HepG2 (cell line): ENCODE data around the gene ZNRF3. TPM values are rescaled to one million over a fixed set of nuclear protein-coding genes. Genes with fewer than 3 reads are reported as not detected.

Source experiments
- ATAC-seq: fragments of 200-7000 bp; cut with Tn5 transposase; 3 replicates; pipeline ENCODE4 v1.9.1; 2020; ENCODE audit warnings: mild to moderate bottlenecking, moderate library complexity
- BruUV-seq: library from RNA; stranded (reverse); fragments of 400-500 nt; replicated peaks from 2 replicates; lab custom pipeline; 2021; lab: Mats Ljungman, UMichigan
- CTCF ChIA-PET: fragments of 300-600 bp; formaldehyde crosslinking; extraction: SDS; loops from one replicate; lab custom pipeline; 2021; ENCODE audit warnings: low total read pairs, inconsistent platforms, low intra/inter-chr PET ratio; lab: Yijun Ruan, JAX
- POLR2A ChIA-PET: fragments of 350-600 bp; sonication (Branson Sonifier 250); formaldehyde crosslinking; loops from one replicate; lab custom pipeline; 2020; ENCODE audit warnings: antibody characterized with exemption, inconsistent platforms; lab: Yijun Ruan, JAX
- DNase-seq: peaks from one replicate; pipeline ENCODE4 v3.0.0-alpha.2; 2015; ENCODE audit warnings: low spot score
- FAIRE-seq: peaks from 3 replicates; lab custom pipeline; 2011; peaks lifted over from hg19 to GRCh38; lab: Jason Lieb, UNC
- H2AFZ ChIP-seq: one replicate; pipeline ENCODE4 v1.6.1; 2011; ENCODE audit warnings: low read length, inconsistent platforms
- H3K27ac ChIP-seq: fragments of 300-600 bp; 3 replicates; pipeline ENCODE4 v1.8.0; 2011; ENCODE audit warnings: mixed run types, mild to moderate bottlenecking, mixed read lengths, low read length, inconsistent platforms; ENCODE audit not compliant: insufficient read depth; ENCODE audit errors: extremely low read length
- H3K27me3 ChIP-seq, 2 experiments: fragments of 200-600 bp in 1 of 2; 2 replicates in 1 of 2; 3 replicates in 1 of 2; pipeline versions ENCODE4 v1.6.0 to v1.8.0; 2011; ENCODE audit warnings: low read length in 2 of 2, mild to moderate bottlenecking in 2 of 2, moderate library complexity in 2 of 2, inconsistent platforms in 1 of 2; ENCODE audit not compliant: insufficient read depth in 2 of 2, control insufficient read depth in 1 of 2
- H3K36me3 ChIP-seq, 2 experiments: fragments of 200-600 bp in 1 of 2; replicated peaks in 1 of 2; 2 replicates in 1 of 2; 3 replicates in 1 of 2; pipeline versions ENCODE4 v1.5.1 to v1.8.0; 2011; ENCODE audit warnings: low read length in 2 of 2, inconsistent platforms in 1 of 2; ENCODE audit not compliant: insufficient read depth in 2 of 2, control insufficient read depth in 1 of 2
- H3K4me1 ChIP-seq: 2 replicates; pipeline ENCODE4 v1.5.1; 2012; ENCODE audit warnings: low read length, inconsistent platforms; ENCODE audit not compliant: insufficient read depth
- H3K4me2 ChIP-seq: 2 replicates; pipeline ENCODE4 v1.6.0; 2011; ENCODE audit warnings: low read depth, low read length, inconsistent platforms
- H3K4me3 ChIP-seq, 3 experiments: fragments of 200-600 bp in 1 of 3; sonication (generic), shearing (Covaris generic) in 1 of 3; replicated peaks in 1 of 3; 2 replicates each; pipeline ENCODE4 v1.5.1; 2011 to 2016; ENCODE audit warnings: low read length in 3 of 3, inconsistent platforms in 2 of 3, low read depth in 2 of 3, mild to moderate bottlenecking in 2 of 3, control low read depth in 1 of 3, mixed read lengths in 1 of 3; ENCODE audit not compliant: insufficient read depth in 1 of 3
- H3K79me2 ChIP-seq: one replicate; pipeline ENCODE4 v1.6.1; 2011; ENCODE audit warnings: low read length, inconsistent platforms; ENCODE audit not compliant: insufficient read depth
- H3K9ac ChIP-seq: 2 replicates; pipeline ENCODE4 v1.6.0; 2011; ENCODE audit warnings: mild to moderate bottlenecking, low read depth, low read length, inconsistent platforms; ENCODE audit not compliant: insufficient read depth
- H3K9me3 ChIP-seq: 2 replicates; pipeline ENCODE4 v1.5.1; 2012; ENCODE audit warnings: mild to moderate bottlenecking, low read length
- H4K20me1 ChIP-seq: 2 replicates; pipeline ENCODE4 v1.6.0; 2011; ENCODE audit warnings: inconsistent platforms, mild to moderate bottlenecking, low read length, moderate library complexity; ENCODE audit not compliant: insufficient read depth
- ASH2L ChIP-seq: fragments of 300-600, 200-600 bp; sonication (generic); IDR thresholded peaks from 2 replicates; pipeline ENCODE4 v1.7.0; 2017; ENCODE audit warnings: low read depth, mild to moderate bottlenecking, moderate library complexity, mixed read lengths, low read length; ENCODE audit not compliant: insufficient read length
- ATM ChIP-seq: fragments of 450-650 bp; IDR thresholded peaks from 2 replicates; pipeline ENCODE4 v1.7.1; 2017; ENCODE audit warnings: mild to moderate bottlenecking, borderline replicate concordance
- CREB1 ChIP-seq, 2 experiments: fragments of 450-650 bp in 1 of 2; IDR thresholded peaks; 2 replicates each; pipeline ENCODE4 v1.6.1; 2016 to 2017; ENCODE audit warnings: control low read depth in 1 of 2, mild to moderate bottlenecking in 1 of 2, missing compliant biosample characterization in 1 of 2, missing genetic modification characterization in 1 of 2
- LCORL ChIP-seq, 2 experiments: fragments of 450-650 bp in 1 of 2; sonication (generic) in 1 of 2; formaldehyde crosslinking in 1 of 2; IDR thresholded peaks; 2 replicates each; pipeline versions ENCODE4 v1.5.0 to v1.6.1; 2017 to 2020; ENCODE audit warnings: antibody characterized with exemption in 1 of 2, missing genetic modification reagents in 1 of 2
- MIXL1 ChIP-seq: IDR thresholded peaks from 2 replicates; pipeline ENCODE4 v1.6.1; 2016
- NCOR1 ChIP-seq: fragments of 200-600 bp; sonication (generic); IDR thresholded peaks from 2 replicates; pipeline ENCODE4 v1.7.0; 2017; ENCODE audit warnings: antibody characterized with exemption, low read length, borderline replicate concordance
- NKX3-1 ChIP-seq: sonication (generic); formaldehyde crosslinking; IDR thresholded peaks from 2 replicates; pipeline ENCODE4 v1.5.0; 2020; ENCODE audit warnings: missing genetic modification reagents
- NR1H2 ChIP-seq: sonication (generic); formaldehyde crosslinking; IDR thresholded peaks from 2 replicates; pipeline ENCODE4 v1.8.1; 2022; ENCODE audit warnings: low read depth, missing genetic modification reagents, borderline replicate concordance
- RFX1 ChIP-seq: fragments of 450-650 bp; IDR thresholded peaks from 2 replicates; pipeline ENCODE4 v1.6.1; 2017
- RXRA ChIP-seq: sonication (generic); formaldehyde crosslinking; IDR thresholded peaks from 2 replicates; pipeline ENCODE4 v1.5.1; 2020; ENCODE audit warnings: missing genetic modification reagents
- SCMH1 ChIP-seq: sonication (generic); formaldehyde crosslinking; IDR thresholded peaks from 2 replicates; pipeline ENCODE4 v1.9.0; 2021; ENCODE audit warnings: missing genetic modification reagents, mild to moderate bottlenecking, borderline replicate concordance
- SMC3 ChIP-seq: IDR thresholded peaks from 2 replicates; pipeline ENCODE4 v1.6.1; 2011; ENCODE audit warnings: low read length, improper control_type of control experiment
- WIZ ChIP-seq: sonication (generic); formaldehyde crosslinking; IDR thresholded peaks from 2 replicates; pipeline ENCODE4 v1.5.1; 2020; ENCODE audit warnings: mild to moderate bottlenecking, missing genetic modification reagents
- ZNF256 ChIP-seq: sonication (generic); formaldehyde crosslinking; conservative IDR thresholded peaks from 2 replicates; pipeline ENCODE4 v1.4.0; 2020; ENCODE audit warnings: missing genetic modification reagents
- ZNF3 ChIP-seq: IDR thresholded peaks from 2 replicates; pipeline ENCODE4 v1.7.0; 2017; ENCODE audit warnings: inconsistent platforms
- ZNF33B ChIP-seq: sonication (generic); formaldehyde crosslinking; IDR thresholded peaks from 2 replicates; pipeline ENCODE4 v1.5.1; 2020; ENCODE audit warnings: mild to moderate bottlenecking, missing genetic modification reagents
- ZNF607 ChIP-seq: sonication (generic); formaldehyde crosslinking; IDR thresholded peaks from 2 replicates; pipeline ENCODE4 v1.5.1; 2020; ENCODE audit warnings: missing genetic modification reagents, mild to moderate bottlenecking, borderline replicate concordance
- ZNF616 ChIP-seq: sonication (generic); formaldehyde crosslinking; IDR thresholded peaks from 2 replicates; pipeline ENCODE4 v1.5.0; 2020; ENCODE audit warnings: low read depth, mild to moderate bottlenecking, missing genetic modification reagents
- ZNF746 ChIP-seq: sonication (generic); formaldehyde crosslinking; IDR thresholded peaks from 2 replicates; pipeline ENCODE4 v1.8.0; 2022; ENCODE audit warnings: mild to moderate bottlenecking, missing genetic modification reagents
- ZNF788 ChIP-seq: sonication (generic); formaldehyde crosslinking; IDR thresholded peaks from 2 replicates; pipeline ENCODE4 v1.5.0; 2020; ENCODE audit warnings: mild to moderate bottlenecking, missing genetic modification reagents, borderline replicate concordance
- ZSCAN31 ChIP-seq: sonication (generic); formaldehyde crosslinking; IDR thresholded peaks from 2 replicates; pipeline ENCODE4 v1.5.0; 2020; ENCODE audit warnings: low read depth, mild to moderate bottlenecking, missing genetic modification reagents
- WGBS: methylation state at CpG from one replicate; pipeline ENCODE4 v1.1.6; 2017; ENCODE audit warnings: low lambda C conversion rate; 5-methylcytosine and 5-hydroxymethylcytosine counted together
- in situ Hi-C: cut with HindIII; loops from 2 replicates; pipeline ENCODE4 v1.10.0; 2017; ENCODE audit warnings: low pct_unique_long_range_greater_than_20kb; ENCODE audit not compliant: extremely low pct_ligation_motif_present
- intact Hi-C: fragments of 100-400 bp; cut with micrococcal nuclease; formaldehyde crosslinking; loops from one replicate; pipeline ENCODE4 v1.10.0; 2022; ENCODE audit not compliant: unreplicated experiment
- polyA plus RNA-seq, 8 experiments: library from polyadenylated mRNA; depleted of rRNA in 3 of 8; stranded (reverse) in 7 of 8; unstranded in 1 of 8; fragments of >200 nt; fragmentation: Illumina TruSeq in 4 of 8; extraction: Trizol in 4 of 8; gene quantifications; 2 replicates each; pipeline versions ENCODE4 v1.2.1 to v1.2.3, GENCODE V29; 2011 to 2016; ENCODE audit warnings: low read depth in 4 of 8, missing spikeins in 1 of 8, mixed read lengths in 1 of 8; ENCODE audit not compliant: insufficient read depth in 1 of 8
- total RNA-seq, 5 experiments: library from RNA; depleted of rRNA; stranded (reverse); fragments of >200 nt; fragmentation: Illumina TruSeq; extraction: Trizol; gene quantifications; 2 replicates each; pipeline ENCODE4 v1.2.3, GENCODE V29; 2016; ENCODE audit warnings: low read depth in 1 of 5
- TF ChIP-seq, protein P1 (sequence below): sonication (generic); formaldehyde crosslinking; conservative IDR thresholded peaks from 2 replicates; pipeline ENCODE4 v1.4.0; 2020; ENCODE audit warnings: missing genetic modification reagents
- TF ChIP-seq, protein P2 (sequence below): sonication (generic); IDR thresholded peaks from 2 replicates; pipeline ENCODE4 v1.6.1; 2016; ENCODE audit warnings: low read depth, borderline replicate concordance
- TF ChIP-seq, protein P3 (sequence below): sonication (generic); formaldehyde crosslinking; IDR thresholded peaks from 2 replicates; pipeline ENCODE4 v1.8.1; 2023; ENCODE audit warnings: mild to moderate bottlenecking, missing genetic modification reagents, borderline replicate concordance

Gene ZNRF3
- total and polyA plus RNA-seq, 2 of the 13 experiments (the other 11 are each of a cell fraction or from before 2014, with no cell fraction given) = 20.3 to 36.7 TPM

DNA sequence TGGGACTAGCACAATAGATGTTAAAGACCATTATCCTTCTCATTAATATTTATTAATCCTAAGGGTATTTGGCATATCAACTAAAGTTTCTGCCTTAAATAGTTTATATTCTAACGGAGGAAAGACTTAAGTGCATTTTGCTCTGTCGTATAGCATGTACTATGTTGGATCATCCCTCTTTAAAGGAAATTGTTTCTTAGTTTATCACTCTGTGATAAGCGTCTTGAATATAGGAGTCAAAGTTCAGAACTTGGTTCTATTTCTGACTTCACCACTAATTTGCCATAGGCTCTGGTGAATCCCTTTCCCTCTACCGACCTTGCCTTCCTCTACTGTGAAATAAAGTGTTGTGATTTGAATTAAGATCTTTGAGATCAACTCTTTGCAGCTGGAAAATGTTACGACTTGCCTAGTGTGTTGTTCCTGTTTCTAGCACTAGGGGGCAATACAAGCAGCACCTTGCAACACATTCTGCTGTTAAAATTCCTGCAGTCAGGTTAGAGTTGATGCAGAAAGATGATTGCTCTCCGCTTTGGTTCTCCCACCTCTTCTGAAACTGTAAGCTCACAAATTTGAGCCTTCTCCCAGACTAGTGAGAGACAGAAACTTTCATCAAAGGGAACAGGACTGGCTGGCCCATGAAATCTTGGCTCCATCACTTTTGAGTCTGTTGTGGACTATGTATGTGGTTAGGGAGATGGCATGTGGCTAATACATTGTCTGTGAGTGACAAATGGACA, 27.8 kb upstream of the ZNRF3 start:
- intact Hi-C loops (loop anchor here (1.0 to 10.0 kb wide), 3 partner anchors 97 to 299 kb away; no protein-coding TSS in a partner anchor), in situ Hi-C loops (loop anchor here (5.0 kb wide), 1 partner anchor 182 kb away; no protein-coding TSS in a partner anchor)
- peaks cover 26% of the 10 kb centered on the region for H3K4me1 ChIP-seq
- H2AFZ ChIP-seq = no peak overlapping the region
- H3K79me2 ChIP-seq = peaks cover 5% of the 10 kb centered on the region
- POLR2A ChIA-PET = interaction anchor here (1.1 to 1.5 kb wide), 3 partner anchors 28 to 185 kb away, joined by 4 to 5 read pairs (median 4); partner anchors contain the start of gene ZNRF3
- peak overlapping the region; percentile 46 for H3K4me2 ChIP-seq
- H3K27ac ChIP-seq = no peak overlapping the region
- no TSS peak for BruUV-seq
- no peaks in the 10 kb centered on the region for H3K36me3 ChIP-seq
- no peak overlapping the region for H3K9ac ChIP-seq
- no peaks in the 10 kb centered on the region for H3K9me3 ChIP-seq
- CTCF ChIA-PET = interaction anchor here (1.0 to 1.9 kb wide), 3 partner anchors 96 to 298 kb away, joined by 3 to 22 read pairs (median 7); no protein-coding TSS in a partner anchor
- WGBS = 28% methylated on average over 6 of the region's 6 CpGs
- no peaks in the 10 kb centered on the region for H3K27me3 ChIP-seq
- FAIRE-seq (peak; percentile 97), DNase-seq (peak; percentile 70), ATAC-seq (peak; percentile 79)
- H3K4me3 ChIP-seq = no peak overlapping the region
- H4K20me1 ChIP-seq = no peaks in the 10 kb centered on the region
- TF ChIP-seq ZNF256 (CRISPR knock-in tag) = no peak
- TF ChIP-seq RXRA (CRISPR knock-in tag) = no peak; the same call in 1 of the 2 replicates
- peak; percentile 40 for TF ChIP-seq ASH2L
- no peak for TF ChIP-seq NCOR1
- no peak for TF ChIP-seq RFX1
- no peak for TF ChIP-seq LCORL (IDR thresholded peaks at IDR 0.05)
- peak; percentile 64; the same call in 1 of the 2 replicates for TF ChIP-seq LCORL (CRISPR knock-in tag; IDR thresholded peaks at IDR 0.05)
- TF ChIP-seq ZNF746 (CRISPR knock-in tag) = no peak
- TF ChIP-seq, protein P1, sequence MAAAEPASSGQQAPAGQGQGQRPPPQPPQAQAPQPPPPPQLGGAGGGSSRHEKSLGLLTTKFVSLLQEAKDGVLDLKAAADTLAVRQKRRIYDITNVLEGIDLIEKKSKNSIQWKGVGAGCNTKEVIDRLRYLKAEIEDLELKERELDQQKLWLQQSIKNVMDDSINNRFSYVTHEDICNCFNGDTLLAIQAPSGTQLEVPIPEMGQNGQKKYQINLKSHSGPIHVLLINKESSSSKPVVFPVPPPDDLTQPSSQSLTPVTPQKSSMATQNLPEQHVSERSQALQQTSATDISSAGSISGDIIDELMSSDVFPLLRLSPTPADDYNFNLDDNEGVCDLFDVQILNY (CRISPR knock-in tag) = no peak
- 0 out of 2 replicates have a peak, but pooled peaks have one; percentile 31 for TF ChIP-seq ZNF3 (CRISPR knock-in tag)
- TF ChIP-seq SCMH1 (CRISPR knock-in tag) = no peak
- no peak for TF ChIP-seq ZNF616 (CRISPR knock-in tag)
- TF ChIP-seq ZSCAN31 (CRISPR knock-in tag) = 0 out of 2 replicates have a peak, but pooled peaks have one; percentile 23
- TF ChIP-seq NR1H2 = no peak
- TF ChIP-seq WIZ (CRISPR knock-in tag) = no peak
- TF ChIP-seq ATM = no peak
- TF ChIP-seq SMC3 = peak; percentile 98
- no peak; the same call in 1 of the 2 replicates for TF ChIP-seq ZNF788
- TF ChIP-seq, protein P2, sequence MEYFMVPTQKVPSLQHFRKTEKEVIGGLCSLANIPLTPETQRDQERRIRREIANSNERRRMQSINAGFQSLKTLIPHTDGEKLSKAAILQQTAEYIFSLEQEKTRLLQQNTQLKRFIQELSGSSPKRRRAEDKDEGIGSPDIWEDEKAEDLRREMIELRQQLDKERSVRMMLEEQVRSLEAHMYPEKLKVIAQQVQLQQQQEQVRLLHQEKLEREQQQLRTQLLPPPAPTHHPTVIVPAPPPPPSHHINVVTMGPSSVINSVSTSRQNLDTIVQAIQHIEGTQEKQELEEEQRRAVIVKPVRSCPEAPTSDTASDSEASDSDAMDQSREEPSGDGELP = no peak
- TF ChIP-seq MIXL1 (CRISPR knock-in tag) = peak; percentile 66; the same call in 1 of the 2 replicates
- 0 out of 2 replicates have a peak, but pooled peaks have one; percentile 29 for TF ChIP-seq NKX3-1 (CRISPR knock-in tag)
- no peak for TF ChIP-seq CREB1 (IDR thresholded peaks at IDR 0.05)
- TF ChIP-seq CREB1 (CRISPR knock-in tag; IDR thresholded peaks at IDR 0.05) = no peak
- TF ChIP-seq, protein P3, sequence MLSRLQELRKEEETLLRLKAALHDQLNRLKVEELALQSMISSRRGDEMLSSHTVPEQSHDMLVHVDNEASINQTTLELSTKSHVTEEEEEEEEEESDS = no peak
- TF ChIP-seq ZNF607 (CRISPR knock-in tag) = no peak
- TF ChIP-seq ZNF33B (CRISPR knock-in tag) = no peak
